Loucy (cell line): Measurements from ENCODE around the gene CDH4.

ENCODE experiments used
- H2AFZ ChIP-seq: fragments of 200-600 bp; sonication (generic); 2 replicates; pipeline ENCODE4 v1.6.0; 2016; ENCODE audit warnings: antibody characterized with exemption, mild to moderate bottlenecking, low read length, moderate library complexity
- H3F3A ChIP-seq: fragments of 200-600 bp; 2 replicates; pipeline ENCODE4 v1.6.0; 2016; ENCODE audit warnings: antibody characterized with exemption, low read depth, mild to moderate bottlenecking
- H3K27me3 ChIP-seq: fragments of 200-600 bp; sonication (generic); 2 replicates; pipeline ENCODE4 v1.6.1; 2014; ENCODE audit warnings: low read length, mild to moderate bottlenecking; ENCODE audit not compliant: insufficient read depth, poor library complexity, severe bottlenecking
- H3K36me3 ChIP-seq: fragments of 200-600 bp; sonication (generic); 2 replicates; pipeline ENCODE4 v1.6.1; 2016; ENCODE audit warnings: low read length; ENCODE audit not compliant: insufficient read depth
- H3K4me1 ChIP-seq: fragments of 200-600 bp; sonication (generic); 2 replicates; pipeline ENCODE4 v1.5.1; 2014; ENCODE audit warnings: low read length, mild to moderate bottlenecking; ENCODE audit not compliant: insufficient read depth, poor library complexity, severe bottlenecking
- H3K4me2 ChIP-seq: fragments of 200-600 bp; sonication (generic); 2 replicates; pipeline ENCODE4 v1.6.0; 2014; ENCODE audit warnings: antibody characterized with exemption, low read length, low read depth, mild to moderate bottlenecking; ENCODE audit not compliant: poor library complexity, severe bottlenecking
- H3K4me3 ChIP-seq: fragments of 200-600 bp; sonication (generic); 2 replicates; pipeline ENCODE4 v1.5.1; 2014; ENCODE audit warnings: low read length, mild to moderate bottlenecking, mixed read lengths; ENCODE audit not compliant: poor library complexity, severe bottlenecking
- H3K79me2 ChIP-seq: fragments of 200-600 bp; sonication (generic); 2 replicates; pipeline ENCODE4 v1.6.1; 2014; ENCODE audit warnings: low read length; ENCODE audit not compliant: insufficient read depth
- H3K9ac ChIP-seq: fragments of 200-600 bp; sonication (generic); 2 replicates; pipeline ENCODE4 v1.6.0; 2014; ENCODE audit warnings: mild to moderate bottlenecking, low read depth, low read length, moderate library complexity; ENCODE audit not compliant: poor library complexity, severe bottlenecking
- H3K9me2 ChIP-seq: fragments of 200-600 bp; sonication (generic); replicated peaks from 2 replicates; pipeline ENCODE4 v1.6.1; 2016; ENCODE audit warnings: low read depth, low read length, mixed read lengths
- H3K9me3 ChIP-seq: fragments of 200-600 bp; sonication (generic); 2 replicates; pipeline ENCODE4 v1.6.1; 2014; ENCODE audit warnings: mild to moderate bottlenecking, antibody characterized with exemption, low read length, low read depth; ENCODE audit not compliant: insufficient read depth
- H4K20me1 ChIP-seq: fragments of 200-600 bp; sonication (generic); 2 replicates; pipeline ENCODE4 v1.6.0; 2014; ENCODE audit warnings: antibody characterized with exemption, low read length, mild to moderate bottlenecking; ENCODE audit not compliant: insufficient read depth, poor library complexity, severe bottlenecking
- CTCF ChIP-seq: fragments of 200-600 bp; sonication (generic); conservative IDR thresholded peaks from 2 replicates; pipeline ENCODE4 v1.5.1; 2014; ENCODE audit warnings: mild to moderate bottlenecking, antibody characterized with exemption, low read length
- EZH2phosphoT487 ChIP-seq: fragments of 200-600 bp; IDR thresholded peaks from 2 replicates; pipeline ENCODE4 v1.6.1; 2018; ENCODE audit warnings: antibody characterized with exemption, mild to moderate bottlenecking, moderate library complexity, borderline replicate concordance

CDH4 gene

DNA sequence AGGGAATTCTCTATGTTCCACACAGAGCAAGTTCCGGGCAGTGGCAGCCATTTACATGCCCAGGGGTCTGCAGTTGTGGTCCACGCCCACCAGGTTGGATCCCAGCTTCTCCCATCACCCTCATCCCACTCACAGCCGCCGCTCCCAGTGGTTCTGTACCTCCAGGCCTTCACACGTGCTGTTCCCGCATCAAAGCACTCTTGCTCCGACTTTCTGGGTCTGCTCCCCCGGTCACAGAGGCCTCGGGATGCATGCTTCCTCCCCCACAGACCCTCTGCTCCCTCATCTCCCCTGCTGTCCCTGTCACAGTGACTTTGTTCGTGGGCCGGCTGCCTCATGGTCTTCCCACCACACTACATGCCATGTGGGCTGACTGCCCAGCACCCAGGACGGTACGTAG is 481.2 kb downstream of the CDH4 start:
- no peak overlapping the region for H2AFZ ChIP-seq
- no peak overlapping the region for H3K9ac ChIP-seq
- TF ChIP-seq EZH2phosphoT487 = no peak
- TF ChIP-seq CTCF = no peak
- H4K20me1 ChIP-seq = no peaks in the 10 kb centered on the region
- no peak overlapping the region for H3K4me3 ChIP-seq
- no peaks in the 10 kb centered on the region for H3K9me2 ChIP-seq
- no peaks in the 10 kb centered on the region for H3K79me2 ChIP-seq
- H3K36me3 ChIP-seq = no peaks in the 10 kb centered on the region
- H3F3A ChIP-seq = no peaks in the 10 kb centered on the region
- H3K4me2 ChIP-seq = no peak overlapping the region
- no peaks in the 10 kb centered on the region for H3K4me1 ChIP-seq
- no peaks in the 10 kb centered on the region for H3K27me3 ChIP-seq
- H3K9me3 ChIP-seq = no peaks in the 10 kb centered on the region

GRCh38 chr20:61733891-61734732 is 482.1 kb downstream of the CDH4 start:
- H3K4me3 ChIP-seq = no peak overlapping the region
- H3K36me3 ChIP-seq = no peaks in the 10 kb centered on the region
- no peaks in the 10 kb centered on the region for H3K9me3 ChIP-seq
- H3K79me2 ChIP-seq = no peaks in the 10 kb centered on the region
- H3F3A ChIP-seq = no peaks in the 10 kb centered on the region
- no peak overlapping the region for H2AFZ ChIP-seq
- H3K9me2 ChIP-seq = no peaks in the 10 kb centered on the region
- no peaks in the 10 kb centered on the region for H3K27me3 ChIP-seq
- H3K4me2 ChIP-seq = no peak overlapping the region
- TF ChIP-seq CTCF (no peak), EZH2phosphoT487 (no peak)
- no peak overlapping the region for H3K9ac ChIP-seq
- no peaks in the 10 kb centered on the region for H4K20me1 ChIP-seq
- no peaks in the 10 kb centered on the region for H3K4me1 ChIP-seq

GRCh38 chr20:61734733-61735502 is 482.9 kb downstream of the CDH4 start:
- no peak overlapping the region for H3K4me2 ChIP-seq
- no peak for TF ChIP-seq CTCF
- TF ChIP-seq EZH2phosphoT487 = no peak
- no peaks in the 10 kb centered on the region for H3K4me1 ChIP-seq
- no peaks in the 10 kb centered on the region for H3K9me2 ChIP-seq
- no peaks in the 10 kb centered on the region for H3F3A ChIP-seq
- H2AFZ ChIP-seq = no peak overlapping the region
- H3K9me3 ChIP-seq = no peaks in the 10 kb centered on the region
- no peaks in the 10 kb centered on the region for H3K27me3 ChIP-seq
- H3K9ac ChIP-seq = no peak overlapping the region
- no peaks in the 10 kb centered on the region for H3K36me3 ChIP-seq
- H4K20me1 ChIP-seq = no peaks in the 10 kb centered on the region
- no peaks in the 10 kb centered on the region for H3K79me2 ChIP-seq
- H3K4me3 ChIP-seq = no peak overlapping the region
